SK-N-SH (cell line): ENCODE results near the gene ESF1. TPM values are rescaled to one million over a fixed set of nuclear protein-coding genes. Genes with fewer than 3 reads are reported as not detected.

Experiments used
- CTCF ChIA-PET: fragments of 300-600, 350-600 bp; formaldehyde crosslinking; extraction: SDS; loops from one replicate; lab custom pipeline; 2021; lab: Yijun Ruan, JAX
- POLR2A ChIA-PET: fragments of 350-600 bp; sonication (Branson Sonifier 250); formaldehyde crosslinking; extraction: SDS; loops from one replicate; lab custom pipeline; 2020; ENCODE audit warnings: antibody characterized with exemption, inconsistent platforms; lab: Yijun Ruan, JAX
- DNase-seq: peaks from one replicate; pipeline ENCODE4 v3.0.0; 2012
- H2AFZ ChIP-seq: fragments of 200-600 bp; sonication (generic); 2 replicates; pipeline ENCODE4 v1.8.1; 2016; ENCODE audit warnings: antibody characterized with exemption, mild to moderate bottlenecking, low read depth
- H3F3A ChIP-seq: fragments of 200-600 bp; sonication (generic); replicated peaks from 2 replicates; pipeline ENCODE3; 2016; ENCODE audit warnings: antibody characterized with exemption, mild to moderate bottlenecking; ENCODE audit not compliant: insufficient read depth
- H3K27ac ChIP-seq, 2 experiments: fragments of 200-500 bp in 1 of 2; fragments of 200-600 bp in 1 of 2; sonication (Bioruptor generic) in 1 of 2; sonication (generic), shearing (Covaris generic) in 1 of 2; 2 replicates each; pipeline versions ENCODE4 v1.5.1 to v1.6.1; 2014 to 2016; ENCODE audit warnings: low read depth in 2 of 2, inconsistent platforms in 1 of 2, low read length in 1 of 2, mild to moderate bottlenecking in 1 of 2, mixed read lengths in 1 of 2
- H3K27me3 ChIP-seq: fragments of 200-600 bp; sonication (generic), shearing (Covaris generic); 2 replicates; pipeline ENCODE4 v1.6.1; 2016; ENCODE audit warnings: mixed run types; ENCODE audit not compliant: insufficient read depth
- H3K36me3 ChIP-seq, 2 experiments: fragments of 200-500 bp in 1 of 2; fragments of 200-600 bp in 1 of 2; sonication (Bioruptor generic) in 1 of 2; sonication (generic) in 1 of 2; replicated peaks in 1 of 2; 2 replicates each; pipeline versions ENCODE3 to v1.5.1; 2014 to 2016; ENCODE audit warnings: low read length in 1 of 2, mild to moderate bottlenecking in 1 of 2; ENCODE audit not compliant: insufficient read depth in 2 of 2, control insufficient read depth in 1 of 2
- H3K4me1 ChIP-seq, 2 experiments: fragments of 200-500 bp in 1 of 2; fragments of 200-600 bp in 1 of 2; sonication (Bioruptor generic) in 1 of 2; sonication (generic), shearing (Covaris generic) in 1 of 2; 2 replicates each; pipeline versions ENCODE4 v1.5.1 to v1.6.1; 2014 to 2016; ENCODE audit warnings: low read depth in 1 of 2, low read length in 1 of 2, mixed run types in 1 of 2; ENCODE audit not compliant: insufficient read depth in 2 of 2, control insufficient read depth in 1 of 2
- H3K4me2 ChIP-seq: fragments of 200-600 bp; sonication (generic), shearing (Covaris generic); 2 replicates; pipeline ENCODE4 v1.6.1; 2017; ENCODE audit warnings: mixed run types
- H3K4me3 ChIP-seq, 2 experiments: fragments of 200-500 bp in 1 of 2; fragments of 200-600 bp in 1 of 2; sonication (Bioruptor generic) in 1 of 2; sonication (generic), shearing (Covaris generic) in 1 of 2; 2 replicates each; pipeline versions ENCODE4 v1.5.1 to v1.8.1; 2014 to 2016; ENCODE audit warnings: low read depth in 2 of 2, inconsistent platforms in 1 of 2, low read length in 1 of 2, mild to moderate bottlenecking in 1 of 2, mixed read lengths in 1 of 2, moderate library complexity in 1 of 2
- H3K79me2 ChIP-seq: fragments of 200-600 bp; sonication (generic); 2 replicates; pipeline ENCODE4 v1.8.1; 2017; ENCODE audit warnings: mild to moderate bottlenecking; ENCODE audit not compliant: insufficient read depth
- H3K9ac ChIP-seq: fragments of 200-600 bp; sonication (generic); 2 replicates; pipeline ENCODE4 v1.6.1; 2017; ENCODE audit warnings: mixed run types
- H3K9me2 ChIP-seq: fragments of 200-600 bp; sonication (generic); 2 replicates; pipeline ENCODE4 v1.6.1; 2017; ENCODE audit warnings: mixed run types
- H3K9me3 ChIP-seq: fragments of 200-600 bp; sonication (generic); 2 replicates; pipeline ENCODE4 v1.6.1; 2017; ENCODE audit warnings: mixed run types, mild to moderate bottlenecking, moderate library complexity
- H4K20me1 ChIP-seq: fragments of 200-600 bp; sonication (generic); 2 replicates; pipeline ENCODE4 v1.6.1; 2017; ENCODE audit warnings: mild to moderate bottlenecking, mixed run types; ENCODE audit not compliant: insufficient read depth
- CHD2 ChIP-seq: fragments of 150-350 bp; IDR thresholded peaks from 2 replicates; pipeline ENCODE4 v1.6.1; 2018; ENCODE audit warnings: low read length; ENCODE audit not compliant: partially characterized antibody
- CTCF ChIP-seq: fragments of 200-600 bp; sonication (generic); IDR thresholded peaks from 2 replicates; pipeline ENCODE4 v1.6.1; 2017; ENCODE audit warnings: antibody characterized with exemption, mild to moderate bottlenecking, moderate library complexity
- ELF1 ChIP-seq: IDR thresholded peaks from 2 replicates; pipeline ENCODE4 v1.4.0; 2012
- GABPA ChIP-seq: IDR thresholded peaks from 2 replicates; pipeline ENCODE4 v1.4.0; 2012; ENCODE audit warnings: low read depth, mild to moderate bottlenecking
- MXI1 ChIP-seq: IDR thresholded peaks from 2 replicates; pipeline ENCODE4 v1.6.1; 2012; ENCODE audit warnings: mild to moderate bottlenecking, low read depth, low read length, improper control_type of control experiment
- NFIC ChIP-seq: IDR thresholded peaks from 2 replicates; pipeline ENCODE4 v1.4.0; 2012; ENCODE audit warnings: borderline replicate concordance
- NRF1 ChIP-seq: IDR thresholded peaks from 2 replicates; pipeline ENCODE4 v1.6.1; 2012; ENCODE audit warnings: low read depth, mild to moderate bottlenecking, low read length
- PBX3 ChIP-seq: IDR thresholded peaks from 2 replicates; pipeline ENCODE4; 2012
- POLR2AphosphoS5 ChIP-seq: IDR thresholded peaks from 2 replicates; pipeline ENCODE4 v1.6.1; 2012; ENCODE audit warnings: low read depth, low read length
- RAD21 ChIP-seq: IDR thresholded peaks from 2 replicates; pipeline ENCODE4 v1.6.1; 2012; ENCODE audit warnings: mild to moderate bottlenecking, low read length
- RFX5 ChIP-seq: IDR thresholded peaks from 2 replicates; pipeline ENCODE4 v1.6.1; 2012; ENCODE audit warnings: mild to moderate bottlenecking, improper control_type of control experiment, low read length
- RXRA ChIP-seq: IDR thresholded peaks from 2 replicates; pipeline ENCODE4 v1.4.0; 2012; ENCODE audit warnings: low read depth, mild to moderate bottlenecking, borderline replicate concordance
- SIN3A ChIP-seq: IDR thresholded peaks from 2 replicates; pipeline ENCODE4 v1.6.1; 2012; ENCODE audit warnings: low read depth, mild to moderate bottlenecking, low read length, moderate library complexity, borderline replicate concordance
- TAF1 ChIP-seq: IDR thresholded peaks from 2 replicates; pipeline ENCODE4 v1.6.1; 2012; ENCODE audit warnings: low read depth, mild to moderate bottlenecking, low read length, moderate library complexity, borderline replicate concordance
- TCF12 ChIP-seq: IDR thresholded peaks from 2 replicates; pipeline ENCODE4 v1.4.0; 2012
- TEAD4 ChIP-seq: IDR thresholded peaks from 2 replicates; pipeline ENCODE4 v1.4.0; 2012; ENCODE audit warnings: mild to moderate bottlenecking, borderline replicate concordance; ENCODE audit not compliant: insufficient read depth
- USF1 ChIP-seq: IDR thresholded peaks from 2 replicates; pipeline ENCODE4 v1.4.0; 2012; ENCODE audit warnings: low read depth, borderline replicate concordance
- YY1 ChIP-seq: IDR thresholded peaks from 2 replicates; pipeline ENCODE4 v1.4.0; 2012; ENCODE audit warnings: low read depth, mild to moderate bottlenecking
- WGBS: methylation state at CpG from one replicate; pipeline ENCODE4 v1.1.6; 2017; ENCODE audit warnings: low lambda C conversion rate; 5-methylcytosine and 5-hydroxymethylcytosine counted together
- polyA plus RNA-seq, 3 experiments: library from polyadenylated mRNA; depleted of rRNA; stranded (reverse); fragments of >200 nt; gene quantifications; 2 replicates each; pipeline ENCODE4 v1.2.3, GENCODE V29; 2012

Gene ESF1
- polyA plus RNA-seq, 1 of the 3 experiments (the other 2 are of a cell fraction), result 1.4 TPM

- CTCF ChIA-PET, result interaction anchor here (1.2 kb wide), 1 partner anchor 157 kb away, joined by 3 read pairs; no protein-coding TSS in a partner anchor
- Histone ChIP-seq H3K36me3 (no peaks in the 10 kb centered on the region), H2AFZ (no peak overlapping the region), H3K4me3 (no peak overlapping the region)
- POLR2A ChIA-PET, result no interaction called here
- TF ChIP-seq SIN3A (no peak), CTCF (no peak), RXRA (no peak), TEAD4 (no peak), GABPA (no peak), MXI1 (no peak), USF1 (no peak), ELF1 (no peak), POLR2AphosphoS5 (no peak)
- TF ChIP-seq, all 33 proteins: peak for 0
- Histone ChIP-seq H3K27me3 (no peaks in the 10 kb centered on the region), H3K9ac (no peak overlapping the region), H4K20me1 (no peaks in the 10 kb centered on the region), H3K4me1 (no peaks in the 10 kb centered on the region), H3K9me2 (no peaks in the 10 kb centered on the region), H3F3A (no peaks in the 10 kb centered on the region), H3K27ac (no peak overlapping the region), H3K4me2 (no peak overlapping the region), H3K9me3 (no peaks in the 10 kb centered on the region), H3K79me2 (no peaks in the 10 kb centered on the region)
- no peak for DNase-seq
- 70% methylated on average over 9 of the region's 9 CpGs for WGBS
These were observed 81.5 kb downstream of the ESF1 start for GRCh38 chr20:13703265-13703664.

GRCh38 chr20:13701486-13701885 is 83.2 kb downstream of the ESF1 start:
- Histone ChIP-seq H3K4me1 (no peaks in the 10 kb centered on the region), H3K27ac (no peak overlapping the region), H3K9me3 (no peaks in the 10 kb centered on the region), H3F3A (no peaks in the 10 kb centered on the region), H3K9ac (no peak overlapping the region), H3K9me2 (no peaks in the 10 kb centered on the region), H3K4me2 (no peak overlapping the region), H3K36me3 (no peaks in the 10 kb centered on the region), H3K4me3 (no peak overlapping the region), H4K20me1 (no peaks in the 10 kb centered on the region), H3K27me3 (no peaks in the 10 kb centered on the region), H3K79me2 (no peaks in the 10 kb centered on the region), H2AFZ (no peak overlapping the region)
- DNase-seq, result no peak
- no peak for TF ChIP-seq RAD21
- TF ChIP-seq TEAD4, result no peak
- TF ChIP-seq RXRA, result no peak
- no peak for TF ChIP-seq USF1
- TF ChIP-seq TCF12, result no peak
- TF ChIP-seq POLR2AphosphoS5, result no peak
- no peak for TF ChIP-seq RFX5
- no peak for TF ChIP-seq PBX3
- no peak for TF ChIP-seq ELF1
- TF ChIP-seq CHD2, result no peak
- no peak for TF ChIP-seq TAF1
- no peak for TF ChIP-seq YY1
- TF ChIP-seq NFIC, result no peak
- TF ChIP-seq NRF1, result no peak
- POLR2A ChIA-PET, result no interaction called here
- CTCF ChIA-PET, result interaction anchor here (1.0 kb wide), 1 partner anchor 10 kb away, joined by 3 read pairs; no protein-coding TSS in a partner anchor
